HG03045 (cell line): ENCODE results near the gene LIPC.

Experiments
- ATAC-seq: cut with Tn5 transposase; IDR thresholded peaks from one replicate; pipeline ENCODE4 v1.9.1; 2021; ENCODE audit warnings: mild to moderate bottlenecking, moderate library complexity; ENCODE audit not compliant: unreplicated experiment

The LIPC gene

GRCh38 chr15:58405865-58406264 is 25.9 kb upstream of the LIPC start:
- no peak for ATAC-seq

- no peak for ATAC-seq
Observed at GRCh38 chr15:58406811-58407210, 25.0 kb upstream of the LIPC start.

GRCh38 chr15:58407236-58407775 is 24.5 kb upstream of the LIPC start:
- no peak for ATAC-seq

- ATAC-seq, result no peak
Observed at GRCh38 chr15:58407778-58408177, 24.0 kb upstream of the LIPC start.

- ATAC-seq, result no peak
Observed at GRCh38 chr15:58409861-58410260, 21.9 kb upstream of the LIPC start.

GRCh38 chr15:58410353-58410752 is 21.4 kb upstream of the LIPC start:
- no peak for ATAC-seq

- ATAC-seq, result no peak
Observed at GRCh38 chr15:58413253-58413652, 18.5 kb upstream of the LIPC start.

GRCh38 chr15:58415636-58416035 is 16.2 kb upstream of the LIPC start:
- ATAC-seq, result no peak

GRCh38 chr15:58416963-58417362 is 14.8 kb upstream of the LIPC start:
- no peak for ATAC-seq

- ATAC-seq, result no peak
Observed at GRCh38 chr15:58418135-58418534, 13.7 kb upstream of the LIPC start.

- no peak for ATAC-seq
Observed at GRCh38 chr15:58419803-58420524, 11.8 kb upstream of the LIPC start.

GRCh38 chr15:58420579-58421043 is 11.2 kb upstream of the LIPC start:
- no peak for ATAC-seq

- no peak for ATAC-seq
Observed at GRCh38 chr15:58423205-58423604, 8.6 kb upstream of the LIPC start.

GRCh38 chr15:58423831-58424608 is 7.8 kb upstream of the LIPC start:
- no peak for ATAC-seq

- ATAC-seq, result no peak
Observed at GRCh38 chr15:58424722-58425121, 7.1 kb upstream of the LIPC start.

GRCh38 chr15:58425185-58425584 is 6.6 kb upstream of the LIPC start:
- no peak for ATAC-seq

GRCh38 chr15:58425834-58426233 is 6.0 kb upstream of the LIPC start:
- no peak for ATAC-seq

- no peak for ATAC-seq
Observed at GRCh38 chr15:58426501-58426900, 5.3 kb upstream of the LIPC start.

- ATAC-seq, result no peak
Observed at GRCh38 chr15:58427987-58428386, 3.8 kb upstream of the LIPC start.

- no peak for ATAC-seq
Observed at GRCh38 chr15:58430224-58430787, 1.5 kb upstream of the LIPC start.

- ATAC-seq, result no peak
Observed at GRCh38 chr15:58432401-58432800, 610 bp downstream of the LIPC start.
